Lower leg skin (tissue), 4 donors: ENCODE data around the gene ZNF644. TPM values are rescaled to one million over a fixed set of nuclear protein-coding genes. Genes with fewer than 3 reads are reported as not detected.
"Not testable (repeated sequence)": the region's sequence is repeated elsewhere in the genome, so short reads cannot be mapped to it uniquely, and the experiment has no call there.

Experiments
- DNase-seq, 2 donors: peaks; one replicate each; pipeline ENCODE4 v3.0.0-alpha.2; 2019; ENCODE audit warnings: low spot score in 2 of 2
- H3K4me3 ChIP-seq: fragments of 200-600 bp; sonication (generic); 2 replicates; pipeline ENCODE4 v1.5.1; 2017; ENCODE audit warnings: mild to moderate bottlenecking, low read depth; ENCODE audit not compliant: poor library complexity, severe bottlenecking
- CTCF ChIP-seq, 3 donors: fragments of 450-650 bp; IDR thresholded peaks; one replicate each; pipeline ENCODE4 v1.5.1; 2016; ENCODE audit warnings: antibody characterized with exemption in 3 of 3, mild to moderate bottlenecking in 3 of 3, moderate library complexity in 2 of 3
- POLR2A ChIP-seq, 2 donors: fragments of 450-650 bp; IDR thresholded peaks; one replicate each; pipeline ENCODE4 v1.6.1; 2016 to 2017; ENCODE audit warnings: antibody characterized with exemption in 2 of 2, mild to moderate bottlenecking in 1 of 2, moderate library complexity in 1 of 2
- WGBS, 2 donors: methylation state at CpG; one replicate each; pipeline ENCODE4 v1.1.5; 2018; 5-methylcytosine and 5-hydroxymethylcytosine counted together
- intact Hi-C: fragments of 100-400 bp; cut with DNase I; formaldehyde crosslinking; loops from one replicate; pipeline ENCODE4 v1.15.0; 2023; ENCODE audit warnings: low total_unique reads
- total RNA-seq, 4 donors: library from RNA; depleted of rRNA; stranded (reverse); fragments of >200 nt; gene quantifications; one replicate each; pipeline ENCODE4 v1.1.0, GENCODE V29; 2016

ZNF644 gene
- total RNA-seq, 4 donors from 2014 or later: 28.0 to 57.1 (median 39.4) TPM

DNA sequence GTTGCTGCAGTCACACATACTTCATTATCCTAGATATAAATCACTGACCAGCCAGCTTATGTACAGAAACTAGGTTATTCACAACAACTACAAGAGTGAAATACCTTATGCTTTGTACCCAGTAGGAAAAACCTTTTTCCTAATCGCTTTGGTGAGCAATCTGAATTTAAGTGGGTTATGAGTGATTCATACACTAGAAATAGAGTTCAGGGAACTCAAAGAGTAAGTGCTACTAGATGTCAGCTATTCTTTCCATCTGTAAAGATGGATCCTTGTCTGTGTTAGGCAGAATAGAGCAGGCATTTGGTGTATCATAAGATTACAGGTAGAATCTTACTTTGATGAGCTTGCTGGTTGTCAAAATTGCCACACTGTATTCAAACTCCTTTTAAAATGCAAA lies 101.9 kb downstream of the ZNF644 start:
- intact Hi-C loops: no loop called here
- WGBS, 2 donors: 86 to 90% methylated on average over 1 of the region's 1 CpG
- H3K4me3 ChIP-seq: no peak overlapping the region
- DNase-seq: no peak
- TF ChIP-seq CTCF (IDR thresholded peaks at IDR 0.05) (no peak), POLR2A (IDR thresholded peaks at IDR 0.05) (no peak)

GRCh38 chr1:90919190-90919719 lies 102.6 kb downstream of the ZNF644 start:
- WGBS, 2 donors: 85 to 89% methylated on average over 1 of the region's 1 CpG
- TF ChIP-seq CTCF (IDR thresholded peaks at IDR 0.05): no peak
- no peak for TF ChIP-seq POLR2A (IDR thresholded peaks at IDR 0.05)
- H3K4me3 ChIP-seq: no peak overlapping the region
- DNase-seq: no peak
- intact Hi-C loops: no loop called here

DNA sequence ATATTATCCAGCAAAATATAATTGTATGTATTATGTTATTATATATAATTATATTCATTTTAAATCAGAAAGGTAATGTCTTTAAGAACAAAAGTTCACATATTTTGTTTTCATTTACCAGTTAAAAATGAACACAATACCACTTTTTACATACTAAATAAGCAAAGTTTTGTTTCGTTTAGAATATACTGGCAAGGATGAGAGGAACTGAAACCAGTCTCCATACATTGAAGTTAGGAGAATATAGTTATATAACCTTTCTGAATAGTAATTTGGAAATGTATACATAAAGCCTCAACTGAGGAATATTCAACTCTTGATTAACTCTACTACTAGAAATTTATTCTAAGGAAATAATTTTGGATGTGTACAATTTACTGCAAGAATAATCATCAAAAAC lies 110.5 kb downstream of the ZNF644 start:
- intact Hi-C loops: no loop called here
- no peak for TF ChIP-seq POLR2A (IDR thresholded peaks at IDR 0.05)
- no peak for TF ChIP-seq CTCF (IDR thresholded peaks at IDR 0.05)
- no peak overlapping the region for H3K4me3 ChIP-seq
- WGBS, 2 donors: 84 to 96% methylated on average over 1 of the region's 1 CpG
- no peak for DNase-seq

DNA sequence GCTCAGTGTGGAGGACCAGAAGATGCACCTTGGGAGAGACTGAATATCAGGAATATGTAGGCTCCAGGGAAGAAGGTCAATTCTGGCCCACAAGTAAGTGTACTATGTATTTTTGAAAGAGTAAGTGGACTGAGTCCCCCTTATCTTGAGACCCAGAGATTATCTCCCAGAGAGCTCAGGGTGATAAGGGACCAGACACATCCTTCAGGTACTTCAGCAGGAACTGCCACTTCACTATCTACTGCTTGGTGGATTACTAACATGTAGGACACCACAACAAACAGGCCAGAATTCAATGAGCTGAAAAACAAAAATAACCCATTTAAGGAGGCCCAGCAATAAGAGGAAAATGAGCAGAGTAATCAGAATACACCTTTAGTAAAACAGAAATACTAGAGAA lies 119.2 kb downstream of the ZNF644 start:
- H3K4me3 ChIP-seq: no peak overlapping the region
- DNase-seq: no peak
- intact Hi-C loops: no loop called here
- TF ChIP-seq POLR2A (IDR thresholded peaks at IDR 0.05): no peak
- no peak for TF ChIP-seq CTCF (IDR thresholded peaks at IDR 0.05)

GRCh38 chr1:90899263-90899662 lies 122.6 kb downstream of the ZNF644 start:
- intact Hi-C loops: no loop called here
- 91% methylated on average over 3 of the region's 3 CpGs for WGBS, 2 donors
- DNase-seq: no peak
- no peak overlapping the region for H3K4me3 ChIP-seq
- no peak for TF ChIP-seq POLR2A (IDR thresholded peaks at IDR 0.05)
- TF ChIP-seq CTCF (IDR thresholded peaks at IDR 0.05): no peak

GRCh38 chr1:90893679-90894078 lies 128.2 kb downstream of the ZNF644 start:
- WGBS, 2 donors: 98% methylated on average over 38 of the region's 38 CpGs
- intact Hi-C loops, H3K4me3 ChIP-seq, DNase-seq: not testable (repeated sequence)

DNA sequence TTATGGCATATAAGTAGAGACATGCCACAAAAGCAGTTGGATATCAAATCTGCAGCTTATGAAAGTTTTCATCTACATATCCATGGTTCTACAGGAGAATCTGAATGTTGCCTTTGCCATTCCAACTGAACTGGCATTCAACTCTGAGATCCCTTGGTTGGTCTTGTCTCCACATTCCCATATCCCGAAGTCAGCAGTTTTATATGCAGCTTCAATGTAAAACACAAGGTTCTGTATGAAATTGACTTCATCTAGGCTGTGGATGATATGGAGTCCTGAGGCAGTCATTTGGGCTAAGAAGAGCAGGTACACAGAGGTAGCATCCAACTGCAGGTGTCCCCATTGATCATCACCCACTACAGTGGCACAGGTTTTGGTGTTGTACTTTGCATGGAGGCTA lies 129.0 kb downstream of the ZNF644 start:
- intact Hi-C loops, DNase-seq, H3K4me3 ChIP-seq: not testable (repeated sequence)
- WGBS, 2 donors: 97 to 100% methylated on average over 1 of the region's 1 CpG

GRCh38 chr1:90892196-90892595 lies 129.6 kb downstream of the ZNF644 start:
- intact Hi-C loops, DNase-seq, H3K4me3 ChIP-seq: not testable (repeated sequence)
- 96% methylated on average over 13 to 18 of the region's 20 CpGs for WGBS, 2 donors

DNA sequence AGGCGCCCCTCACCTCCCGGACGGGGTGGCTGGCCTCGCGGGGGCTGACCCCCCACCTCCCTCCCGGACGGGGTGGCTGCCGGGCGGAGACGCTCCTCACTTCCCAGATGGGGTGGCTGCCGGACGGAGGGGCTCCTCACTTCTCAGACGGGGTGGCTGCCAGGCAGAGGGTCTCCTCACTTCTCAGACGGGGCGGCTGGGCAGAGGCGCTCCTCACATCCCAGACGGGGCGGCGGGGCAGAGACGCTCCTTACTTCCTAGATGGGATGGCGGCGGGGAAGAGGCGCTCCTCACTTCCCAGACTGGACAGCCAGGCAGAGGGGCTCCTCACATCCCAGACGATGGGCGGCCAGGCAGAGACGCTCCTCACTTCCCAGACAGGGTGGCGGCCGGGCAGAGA lies 130.1 kb downstream of the ZNF644 start:
- intact Hi-C loops, DNase-seq, H3K4me3 ChIP-seq: not testable (repeated sequence)
- WGBS, 2 donors: 98 to 100% methylated on average over 14 to 16 of the region's 28 CpGs
